Activated T-helper 2 cell treated with anti-CD3 and anti-CD28 coated beads, Interferon-gamma antibody, Interleukin-2, Interleukin-4, amounts not matched to agents 10 μg/mL and 5 μg/mL and 100 μg/mL, durations not matched to agents 14 hours and 24 hours and 36 hours (primary cell): ENCODE results near the gene MVB12B. TPM values are rescaled to one million over a fixed set of nuclear protein-coding genes. Genes with fewer than 3 reads are reported as not detected.

ENCODE experiments used
- DNase-seq: peaks from one replicate; pipeline ENCODE4 v3.0.0; 2021; ENCODE audit warnings: low spot score
- H3K27ac Mint-ChIP-seq: one replicate; pipeline ENCODE4 v1.8.0; 2021; ENCODE audit warnings: mixed read lengths
- H3K27me3 Mint-ChIP-seq: one replicate; pipeline ENCODE4 v1.8.0; 2021; ENCODE audit warnings: low read depth, mixed read lengths
- H3K36me3 Mint-ChIP-seq: one replicate; pipeline ENCODE4 v1.8.0; 2021; ENCODE audit warnings: low read depth, mixed read lengths
- H3K4me1 Mint-ChIP-seq: one replicate; pipeline ENCODE4 v1.8.0; 2021; ENCODE audit warnings: low read depth, mixed read lengths
- H3K4me3 Mint-ChIP-seq: one replicate; pipeline ENCODE4 v1.8.0; 2021; ENCODE audit warnings: low read depth, mild to moderate bottlenecking, moderate library complexity, mixed read lengths
- H3K9me3 Mint-ChIP-seq: one replicate; pipeline ENCODE4 v1.8.0; 2021; ENCODE audit warnings: mixed read lengths
- intact Hi-C: fragments of 100-400 bp; cut with micrococcal nuclease; formaldehyde crosslinking; loops from one replicate; pipeline ENCODE4 v1.15.1; 2023
- total RNA-seq: library from RNA; stranded (reverse); gene quantifications from 2 replicates; pipeline ENCODE4 v1.2.3, GENCODE V29; 2022

MVB12B gene
- total RNA-seq, 1 donor from 2014 or later = 0.50 TPM

- intact Hi-C loops = no loop called here
- H3K36me3 Mint-ChIP-seq = no peaks in the 10 kb centered on the region
- peaks cover 18% of the 10 kb centered on the region for H3K27me3 Mint-ChIP-seq
- H3K4me3 Mint-ChIP-seq = no peak overlapping the region
- peaks cover 2% of the 10 kb centered on the region for H3K4me1 Mint-ChIP-seq
- DNase-seq = no peak
- H3K9me3 Mint-ChIP-seq = no peaks in the 10 kb centered on the region
- no peak overlapping the region for H3K27ac Mint-ChIP-seq
Measured at GRCh38 chr9:126502417-126503332, 176.0 kb downstream of the MVB12B start.

DNA sequence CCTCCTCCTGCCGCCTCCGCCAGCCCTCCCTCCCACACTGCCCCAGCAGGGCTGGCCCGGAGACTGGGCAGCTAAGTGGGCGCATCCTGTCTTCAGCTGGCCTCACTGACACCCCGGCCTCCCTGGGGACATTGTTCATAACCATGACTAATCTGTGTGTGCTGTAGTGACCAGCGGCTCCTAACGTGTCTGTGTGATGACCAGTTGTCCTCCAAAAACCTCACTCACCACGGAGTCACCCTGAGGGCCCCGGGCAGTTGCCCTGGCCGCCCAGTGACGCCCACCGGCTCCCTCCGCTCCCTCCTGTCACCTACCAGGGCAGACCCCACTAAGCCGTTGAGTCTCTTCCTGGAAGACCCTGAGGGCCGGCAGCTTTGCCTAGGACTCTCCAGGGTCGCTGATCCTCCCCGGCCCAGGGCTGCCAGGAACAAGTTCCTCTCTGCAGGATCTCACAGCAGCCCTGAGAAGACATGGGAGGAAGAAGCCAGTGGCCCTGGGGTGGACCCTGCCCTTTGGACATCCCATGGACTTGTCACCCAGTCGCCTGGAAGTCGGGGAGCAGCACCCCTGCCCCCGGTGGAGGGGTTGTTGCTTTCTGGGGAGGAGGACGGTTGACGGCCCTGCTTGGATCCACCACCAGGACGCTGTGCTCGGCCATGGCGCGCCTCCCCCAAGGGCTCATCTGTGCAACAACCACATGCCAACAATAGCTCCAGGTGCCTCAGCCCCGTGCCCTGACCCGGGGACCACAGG is 176.9 kb downstream of the MVB12B start:
- H3K27me3 Mint-ChIP-seq = peaks cover 21% of the 10 kb centered on the region
- no peaks in the 10 kb centered on the region for H3K9me3 Mint-ChIP-seq
- intact Hi-C loops = no loop called here
- H3K4me3 Mint-ChIP-seq = no peak overlapping the region
- peaks cover 2% of the 10 kb centered on the region for H3K4me1 Mint-ChIP-seq
- no peak overlapping the region for H3K27ac Mint-ChIP-seq
- H3K36me3 Mint-ChIP-seq = no peaks in the 10 kb centered on the region
- DNase-seq = no peak

DNA sequence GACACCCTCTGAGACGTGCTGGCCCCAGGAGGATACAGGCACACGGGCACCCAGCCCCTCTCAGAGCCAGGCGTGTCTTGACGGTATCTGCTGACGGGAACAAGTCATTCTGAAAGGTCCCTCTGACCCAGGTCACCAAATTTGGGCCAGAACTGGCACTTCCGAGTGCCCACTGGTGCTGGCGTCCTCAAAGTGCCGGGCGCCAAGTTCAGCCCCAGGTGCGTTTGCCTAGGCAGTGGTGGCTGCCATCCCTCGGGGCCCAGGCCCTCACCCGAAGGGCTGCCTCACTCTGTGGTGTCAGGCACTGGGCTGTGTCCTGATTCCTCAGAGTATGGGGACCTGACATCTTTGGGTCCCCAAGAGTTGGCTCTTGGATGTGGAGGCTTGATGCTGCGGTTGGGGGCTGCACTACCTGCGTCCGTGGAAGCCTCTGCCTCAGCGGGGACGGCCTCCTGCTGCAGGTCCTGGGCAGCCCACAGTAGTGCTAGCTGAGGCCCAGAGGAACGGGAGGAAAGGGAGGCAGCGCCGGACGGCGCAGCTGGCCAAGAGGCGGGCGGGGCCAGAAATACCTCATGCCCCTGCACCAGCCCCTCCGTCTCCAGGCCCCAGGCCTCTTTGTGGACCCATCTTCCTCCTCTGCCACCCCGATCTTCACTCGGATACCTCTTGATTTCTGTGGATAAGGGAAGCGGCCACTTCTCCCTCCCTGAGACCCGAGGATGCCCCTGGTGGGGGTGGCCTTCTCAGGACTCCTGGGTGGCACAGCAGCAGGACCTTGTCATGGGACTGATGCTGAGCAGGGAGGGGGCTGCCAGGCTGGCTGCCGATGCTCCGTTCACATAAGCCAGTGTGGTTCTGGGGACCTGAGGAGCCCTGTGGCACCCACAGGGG is 177.7 kb downstream of the MVB12B start:
- Mint-ChIP-seq H3K9me3 (no peaks in the 10 kb centered on the region), H3K36me3 (no peaks in the 10 kb centered on the region), H3K4me1 (peaks cover 2% of the 10 kb centered on the region), H3K27me3 (peaks cover 26% of the 10 kb centered on the region), H3K4me3 (no peak overlapping the region), H3K27ac (no peak overlapping the region)
- intact Hi-C loops = no loop called here
- DNase-seq = no peak

GRCh38 chr9:126504977-126505455 is 178.4 kb downstream of the MVB12B start:
- Mint-ChIP-seq H3K9me3 (no peaks in the 10 kb centered on the region), H3K36me3 (no peaks in the 10 kb centered on the region), H3K27me3 (peaks cover 29% of the 10 kb centered on the region), H3K27ac (no peak overlapping the region), H3K4me3 (no peak overlapping the region), H3K4me1 (no peaks in the 10 kb centered on the region)
- intact Hi-C loops = no loop called here
- no peak for DNase-seq

DNA sequence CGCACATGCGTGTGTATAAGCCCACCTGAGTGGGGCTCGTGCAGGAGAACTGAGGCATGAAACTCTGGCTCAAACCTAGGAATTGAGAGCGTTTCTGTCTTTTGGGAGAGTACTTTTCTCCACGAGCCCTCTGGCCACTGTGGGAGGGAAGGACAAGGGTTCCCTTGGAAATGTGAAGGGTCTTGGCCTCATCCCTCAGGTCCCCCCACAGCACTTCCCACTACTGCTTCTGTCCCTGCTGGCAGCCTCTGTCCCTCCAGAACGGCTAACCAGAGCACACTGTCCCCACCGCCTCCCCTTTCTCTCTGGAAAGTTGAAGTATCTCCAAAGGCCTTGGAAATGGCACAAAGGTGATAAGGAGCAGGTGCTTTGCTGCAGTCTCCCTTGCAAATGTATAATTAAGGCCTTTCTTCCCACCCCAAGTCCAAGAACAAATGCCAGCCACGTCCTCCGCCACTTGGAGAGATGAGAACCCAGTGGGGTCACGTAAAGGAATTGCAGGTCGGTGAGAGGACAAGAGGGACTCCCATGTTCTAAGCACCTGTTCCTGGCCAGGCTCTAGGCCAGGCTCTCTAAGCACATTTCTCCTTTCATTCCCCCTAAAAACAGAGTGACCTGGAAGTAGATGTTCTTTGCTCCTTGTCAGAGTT is 179.2 kb downstream of the MVB12B start:
- DNase-seq = no peak
- Mint-ChIP-seq H3K27me3 (peaks cover 29% of the 10 kb centered on the region), H3K9me3 (no peaks in the 10 kb centered on the region), H3K27ac (no peak overlapping the region), H3K36me3 (no peaks in the 10 kb centered on the region), H3K4me1 (no peaks in the 10 kb centered on the region), H3K4me3 (no peak overlapping the region)
- intact Hi-C loops = no loop called here

DNA sequence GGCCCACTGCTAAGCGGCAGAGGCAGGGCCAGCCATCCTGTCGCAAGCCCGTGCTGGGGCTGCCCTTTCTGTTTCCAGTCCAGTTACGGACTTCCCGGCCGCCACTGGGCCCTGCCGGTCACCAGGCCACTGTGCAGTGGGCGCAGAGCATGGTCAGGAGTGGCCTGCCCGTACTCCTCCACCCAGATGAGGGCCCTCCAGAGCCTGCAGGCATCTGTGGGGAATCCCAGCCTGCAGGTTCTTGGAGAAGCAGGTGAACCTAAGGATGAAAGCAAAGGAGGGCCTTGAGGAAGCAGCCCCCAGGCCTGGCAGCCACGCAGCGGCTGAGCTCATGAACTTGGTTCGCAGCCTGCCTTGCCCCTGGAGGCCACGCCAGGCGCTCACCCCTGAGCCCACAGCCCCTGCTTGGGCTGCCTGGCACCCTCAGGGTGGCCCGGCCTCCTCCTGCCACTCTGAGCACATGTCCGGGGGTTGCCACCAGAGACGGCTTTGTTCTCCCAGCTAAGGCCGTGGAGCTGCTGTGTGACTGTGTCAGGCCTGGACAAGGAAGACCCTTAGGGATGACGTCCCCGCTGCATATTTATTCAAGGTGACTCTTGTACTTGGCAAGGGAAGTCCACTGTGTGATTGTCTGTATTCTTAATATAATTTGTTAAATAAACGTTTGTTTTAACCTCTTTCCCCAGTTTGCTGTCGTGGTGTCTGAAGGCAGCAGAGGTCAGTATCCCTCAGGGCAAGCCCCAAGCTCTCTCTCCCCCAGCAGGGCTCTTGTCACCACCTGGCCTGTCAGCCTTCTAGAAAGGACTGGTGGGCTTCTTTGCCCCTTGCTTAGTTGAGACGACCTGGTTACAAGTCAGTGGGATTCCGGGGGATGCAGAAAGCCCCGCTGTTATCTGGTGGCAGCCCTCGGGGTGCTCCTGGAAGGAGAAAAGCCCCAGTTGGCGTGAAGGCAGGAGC is 180.0 kb downstream of the MVB12B start:
- H3K4me3 Mint-ChIP-seq = no peak overlapping the region
- no peaks in the 10 kb centered on the region for H3K4me1 Mint-ChIP-seq
- H3K36me3 Mint-ChIP-seq = no peaks in the 10 kb centered on the region
- no peaks in the 10 kb centered on the region for H3K9me3 Mint-ChIP-seq
- H3K27me3 Mint-ChIP-seq = peaks cover 29% of the 10 kb centered on the region
- no peak overlapping the region for H3K27ac Mint-ChIP-seq
- DNase-seq = no peak
- intact Hi-C loops = no loop called here

- Mint-ChIP-seq H3K27ac (no peak overlapping the region), H3K4me1 (no peaks in the 10 kb centered on the region), H3K27me3 (peaks cover 36% of the 10 kb centered on the region), H3K4me3 (no peak overlapping the region), H3K9me3 (no peaks in the 10 kb centered on the region), H3K36me3 (no peaks in the 10 kb centered on the region)
- intact Hi-C loops = no loop called here
- DNase-seq = no peak
Measured at GRCh38 chr9:126507318-126508109, 180.9 kb downstream of the MVB12B start.

GRCh38 chr9:126508171-126508591 is 181.6 kb downstream of the MVB12B start:
- no peak for DNase-seq
- Mint-ChIP-seq H3K9me3 (no peaks in the 10 kb centered on the region), H3K36me3 (no peaks in the 10 kb centered on the region), H3K27ac (no peak overlapping the region), H3K4me1 (no peaks in the 10 kb centered on the region), H3K4me3 (no peak overlapping the region), H3K27me3 (peaks cover 39% of the 10 kb centered on the region)
- intact Hi-C loops = no loop called here

DNA sequence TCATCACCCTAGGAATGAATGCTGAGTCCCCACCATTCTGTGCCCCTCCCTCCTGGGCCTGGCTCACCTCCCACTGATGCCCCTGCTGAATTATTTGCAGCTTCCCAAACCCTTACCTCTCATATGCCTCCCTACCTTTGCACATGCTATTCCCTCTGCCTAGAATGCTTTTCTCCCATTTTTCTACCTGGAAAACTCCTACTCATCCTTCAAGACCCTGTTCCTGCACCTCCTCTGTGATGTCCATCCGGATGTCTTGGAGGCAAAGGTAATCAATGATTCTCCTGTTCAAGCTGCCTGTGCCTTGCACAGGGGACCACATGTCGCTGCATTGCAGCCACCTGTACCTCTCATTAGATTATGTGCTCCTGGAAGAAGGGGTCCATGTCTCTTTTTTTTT is 182.3 kb downstream of the MVB12B start:
- no peak overlapping the region for H3K4me3 Mint-ChIP-seq

GRCh38 chr9:126509718-126510117 is 183.1 kb downstream of the MVB12B start:
- Mint-ChIP-seq H3K27ac (no peak overlapping the region), H3K9me3 (no peaks in the 10 kb centered on the region), H3K4me3 (no peak overlapping the region), H3K36me3 (no peaks in the 10 kb centered on the region), H3K4me1 (no peaks in the 10 kb centered on the region), H3K27me3 (peaks cover 47% of the 10 kb centered on the region)
- intact Hi-C loops = no loop called here
- no peak for DNase-seq

More for the DNA sequence above, 182.3 kb downstream of the MVB12B start:
- Mint-ChIP-seq H3K36me3 (no peaks in the 10 kb centered on the region), H3K27ac (no peak overlapping the region), H3K4me1 (no peaks in the 10 kb centered on the region), H3K27me3 (peaks cover 46% of the 10 kb centered on the region), H3K9me3 (no peaks in the 10 kb centered on the region)
- intact Hi-C loops = no loop called here
- no peak for DNase-seq

GRCh38 chr9:126510564-126510963 is 183.9 kb downstream of the MVB12B start:
- Mint-ChIP-seq H3K4me3 (no peak overlapping the region), H3K27me3 (peaks cover 55% of the 10 kb centered on the region)
- intact Hi-C loops = no loop called here

More at GRCh38 chr9:126510564-126510963, 183.9 kb downstream of the MVB12B start:
- no peak overlapping the region for H3K27ac Mint-ChIP-seq
- H3K4me1 Mint-ChIP-seq = no peaks in the 10 kb centered on the region
- no peak for DNase-seq
- no peaks in the 10 kb centered on the region for H3K36me3 Mint-ChIP-seq
- H3K9me3 Mint-ChIP-seq = no peaks in the 10 kb centered on the region
